ENCODE data around the gene GABRB2.
"Not testable (repeated sequence)": the region's sequence is repeated elsewhere in the genome, so short reads cannot be mapped to it uniquely, and the experiment has no call there.

The GABRB2 gene

DNA sequence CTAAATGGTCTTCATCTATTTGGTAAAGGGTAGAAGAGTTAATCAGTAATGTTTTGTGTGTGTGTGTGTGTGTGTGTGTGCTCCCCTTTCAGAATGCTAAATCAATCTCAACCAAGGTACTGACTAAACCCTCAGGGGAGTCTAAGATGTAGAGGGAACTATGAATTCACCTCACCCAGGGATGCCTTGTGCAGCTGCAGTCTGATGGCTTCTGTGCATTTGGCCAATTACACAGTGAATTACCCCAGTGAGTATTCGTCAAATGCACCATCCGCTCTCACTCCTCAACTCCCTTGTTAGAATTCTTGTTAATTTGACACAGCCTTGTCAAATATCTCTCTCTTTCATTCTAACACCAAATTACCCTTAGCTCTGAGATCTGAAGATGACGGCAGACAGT is 234.6 kb downstream of the GABRB2 start:
- TF ChIP-seq, protein P1, sequence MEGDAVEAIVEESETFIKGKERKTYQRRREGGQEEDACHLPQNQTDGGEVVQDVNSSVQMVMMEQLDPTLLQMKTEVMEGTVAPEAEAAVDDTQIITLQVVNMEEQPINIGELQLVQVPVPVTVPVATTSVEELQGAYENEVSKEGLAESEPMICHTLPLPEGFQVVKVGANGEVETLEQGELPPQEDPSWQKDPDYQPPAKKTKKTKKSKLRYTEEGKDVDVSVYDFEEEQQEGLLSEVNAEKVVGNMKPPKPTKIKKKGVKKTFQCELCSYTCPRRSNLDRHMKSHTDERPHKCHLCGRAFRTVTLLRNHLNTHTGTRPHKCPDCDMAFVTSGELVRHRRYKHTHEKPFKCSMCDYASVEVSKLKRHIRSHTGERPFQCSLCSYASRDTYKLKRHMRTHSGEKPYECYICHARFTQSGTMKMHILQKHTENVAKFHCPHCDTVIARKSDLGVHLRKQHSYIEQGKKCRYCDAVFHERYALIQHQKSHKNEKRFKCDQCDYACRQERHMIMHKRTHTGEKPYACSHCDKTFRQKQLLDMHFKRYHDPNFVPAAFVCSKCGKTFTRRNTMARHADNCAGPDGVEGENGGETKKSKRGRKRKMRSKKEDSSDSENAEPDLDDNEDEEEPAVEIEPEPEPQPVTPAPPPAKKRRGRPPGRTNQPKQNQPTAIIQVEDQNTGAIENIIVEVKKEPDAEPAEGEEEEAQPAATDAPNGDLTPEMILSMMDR (IDR thresholded peaks at IDR 0.05; ENCODE audit: insufficient read depth, missing control alignments) = no peak
- no peak for FAIRE-seq

DNA sequence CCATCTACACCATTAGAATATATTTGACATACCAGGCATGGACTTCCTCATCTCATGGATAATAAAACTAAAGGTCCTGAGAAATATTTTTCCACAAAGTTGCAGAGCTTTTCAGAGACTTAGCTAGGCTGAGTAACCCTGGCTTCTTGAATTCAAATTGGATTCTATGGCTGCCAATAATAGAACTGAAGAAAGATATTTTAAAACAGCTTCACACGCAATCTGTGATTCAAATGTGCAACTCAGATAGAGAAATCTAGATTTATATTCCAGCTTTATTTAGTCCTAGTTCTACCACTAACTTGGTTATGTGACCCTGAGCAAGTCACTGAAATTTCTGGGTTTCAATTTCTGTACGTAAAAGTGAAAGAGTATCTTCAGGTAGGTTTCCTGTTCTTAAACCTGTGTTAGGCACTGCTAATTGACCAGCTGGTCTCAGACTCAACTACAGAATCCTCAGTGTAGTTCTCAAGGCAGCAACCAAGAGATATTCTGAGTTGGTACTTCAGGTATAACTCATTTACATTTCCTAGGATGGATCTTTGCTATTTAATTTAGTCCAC is 235.3 kb downstream of the GABRB2 start:
- FAIRE-seq (no peak), DNase-seq (ENCODE audit: insufficient read length, low spot score) (no peak)
- TF ChIP-seq, protein P1 (IDR thresholded peaks at IDR 0.05; ENCODE audit: insufficient read depth, missing control alignments) = no peak

More for the DNA sequence above, 234.6 kb downstream of the GABRB2 start:
- no peak for DNase-seq (ENCODE audit: insufficient read length, low spot score)

DNA sequence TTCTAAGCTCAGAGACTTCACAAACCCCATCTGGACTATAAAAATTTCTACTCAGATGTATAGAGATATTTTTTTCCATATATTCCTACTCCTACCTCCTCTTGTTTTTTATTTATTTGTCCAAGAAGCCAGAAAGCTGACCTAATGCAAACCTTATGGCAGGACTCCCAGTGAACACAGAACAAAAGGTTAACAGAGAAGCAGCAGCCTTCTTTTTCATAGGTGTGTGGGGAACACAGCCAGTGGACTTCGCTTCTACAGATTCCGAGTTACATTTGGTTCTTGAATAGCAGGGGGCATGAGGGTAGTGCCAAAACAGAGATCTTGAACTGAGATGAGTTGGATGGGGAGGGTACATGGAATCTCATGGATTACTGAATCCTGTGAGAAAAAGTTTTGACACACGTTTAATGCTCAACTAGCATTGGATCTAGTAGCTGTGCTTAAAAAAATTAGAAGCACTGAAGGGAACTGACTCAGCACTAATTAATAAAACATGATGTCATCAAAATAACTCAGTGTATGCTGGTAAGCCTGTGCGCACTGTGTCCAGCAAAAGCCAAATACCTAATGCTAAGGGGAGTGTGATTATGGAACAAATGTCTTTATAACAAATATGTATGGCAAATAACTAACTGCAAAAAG is 240.1 kb downstream of the GABRB2 start:
- FAIRE-seq = no peak
- DNase-seq (ENCODE audit: insufficient read length, low spot score) = no peak
- TF ChIP-seq, protein P1 (IDR thresholded peaks at IDR 0.05; ENCODE audit: insufficient read depth, missing control alignments) = no peak

DNA sequence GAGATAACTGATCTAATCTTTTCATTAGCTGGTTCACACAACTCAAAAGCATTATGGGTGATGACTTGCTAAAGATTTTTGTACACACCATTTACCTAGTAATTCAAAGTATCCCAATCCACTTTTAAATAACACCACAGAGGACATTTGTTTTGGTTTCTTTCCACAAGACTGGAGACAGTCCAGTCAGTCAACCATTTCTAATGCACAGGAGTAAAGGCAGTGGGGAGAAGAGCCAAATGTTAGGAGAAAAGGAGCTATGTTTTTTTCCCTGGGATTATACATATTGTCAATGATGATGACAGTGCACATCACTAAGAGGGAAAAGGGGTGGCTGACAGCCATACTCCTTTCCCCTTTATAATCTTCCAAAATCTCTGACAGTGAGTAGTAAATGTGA is 240.9 kb downstream of the GABRB2 start:
- TF ChIP-seq, protein P1 (IDR thresholded peaks at IDR 0.05; ENCODE audit: insufficient read depth, missing control alignments) = no peak
- FAIRE-seq (no peak), DNase-seq (ENCODE audit: insufficient read length, low spot score) (no peak)

DNA sequence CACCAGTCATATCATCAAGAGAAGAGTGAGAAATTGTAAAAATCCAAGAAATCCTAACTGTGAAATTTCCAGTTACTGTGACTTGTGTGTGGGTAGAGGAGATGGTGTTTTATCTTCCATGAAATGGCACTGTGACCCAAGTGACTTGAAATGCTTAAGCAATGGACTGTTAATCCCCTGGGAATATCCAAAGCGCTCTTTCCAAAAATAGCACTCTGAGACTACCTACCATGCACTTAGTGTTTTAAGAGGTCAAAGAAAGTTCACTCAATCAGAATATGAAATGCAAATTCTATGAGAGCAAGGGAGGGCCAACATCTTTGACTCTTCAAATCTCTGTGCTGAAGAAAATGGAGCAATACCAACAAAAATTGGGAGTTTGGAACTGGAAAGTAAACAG is 244.0 kb downstream of the GABRB2 start:
- FAIRE-seq (no peak), DNase-seq (ENCODE audit: insufficient read length, low spot score) (no peak)
- TF ChIP-seq, protein P1 (IDR thresholded peaks at IDR 0.05; ENCODE audit: insufficient read depth, missing control alignments) = no peak

DNA sequence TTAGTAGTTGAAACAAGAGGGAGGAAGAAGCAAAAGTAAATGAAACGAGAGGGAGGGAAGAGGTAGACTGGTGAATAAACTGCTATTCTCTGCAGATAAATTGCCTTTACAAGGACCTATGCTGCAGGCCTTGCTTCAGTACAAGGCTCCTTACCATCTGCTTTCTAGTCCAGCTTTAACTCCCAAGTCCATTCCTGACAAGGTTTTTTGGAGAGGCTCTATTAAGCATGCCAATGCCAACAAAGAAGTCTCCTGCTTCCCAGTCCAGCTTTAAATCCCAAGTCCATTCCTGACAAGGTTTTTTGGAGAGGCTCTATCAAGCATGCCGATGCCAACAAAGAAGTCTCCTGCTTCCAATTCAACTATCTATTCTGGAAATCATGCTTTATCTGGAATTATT is 244.9 kb downstream of the GABRB2 start:
- no peak for FAIRE-seq
- DNase-seq (ENCODE audit: insufficient read length, low spot score) = no peak
- TF ChIP-seq, protein P1 (IDR thresholded peaks at IDR 0.05; ENCODE audit: insufficient read depth, missing control alignments) = no peak

DNA sequence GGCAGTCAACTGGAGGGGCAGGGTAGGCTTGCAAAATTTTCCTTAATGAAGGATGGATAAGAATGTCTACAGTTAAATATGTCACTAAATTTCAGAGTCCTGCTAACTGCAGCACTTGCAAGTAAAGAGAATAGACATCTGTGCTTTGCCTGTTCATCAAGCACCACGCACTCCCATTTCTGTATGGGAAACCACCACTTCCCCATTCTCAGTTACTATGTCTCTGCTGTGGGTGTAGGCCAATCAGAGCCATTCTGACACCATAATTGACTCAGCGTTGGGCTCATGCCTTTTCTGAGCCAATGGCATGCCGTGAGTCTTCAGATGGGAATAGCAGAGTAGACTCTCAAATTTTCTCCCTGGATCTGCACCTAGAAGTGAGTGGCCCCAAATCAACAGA is 247.5 kb downstream of the GABRB2 start:
- DNase-seq (ENCODE audit: insufficient read length, low spot score) (no peak), FAIRE-seq (no peak)
- TF ChIP-seq, protein P1 (IDR thresholded peaks at IDR 0.05; ENCODE audit: insufficient read depth, missing control alignments) = no peak

DNA sequence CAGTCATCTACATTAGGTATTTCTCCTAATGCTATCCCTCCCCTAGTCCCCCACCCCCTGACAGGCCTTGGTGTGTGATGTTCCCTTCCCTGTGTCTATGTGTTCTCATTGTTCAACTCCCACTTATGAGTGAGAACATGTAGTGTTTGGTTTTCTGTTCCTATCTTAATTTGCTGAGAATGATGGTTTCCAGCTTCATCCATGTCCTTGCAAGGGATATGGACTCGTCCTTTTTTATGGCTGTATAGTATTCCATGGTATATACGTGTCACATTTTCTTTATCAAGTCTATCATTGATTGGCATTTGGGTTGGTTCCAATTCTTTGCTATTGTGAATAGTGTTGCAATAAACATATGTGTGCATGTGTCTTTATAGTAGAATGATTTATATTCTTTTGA is 249.1 kb downstream of the GABRB2 start:
- not testable (repeated sequence) for FAIRE-seq; DNase-seq (ENCODE audit: insufficient read length, low spot score)
